Germinal center (tissue), 1 donor: ENCODE data around the gene STUM.
A peak's percentile ranks its signal among the peaks of the same experiment; 100 is the strongest.

Source experiments
- DNase-seq: peaks from one replicate; pipeline ENCODE4 v3.0.0; 2012; ENCODE audit warnings: mixed read lengths, low spot score

Gene STUM

GRCh38 chr1:226533220-226533619 lies 15.3 kb upstream of the STUM start:
- DNase-seq = no peak

- DNase-seq = no peak
These were observed 14.5 kb upstream of the STUM start for GRCh38 chr1:226534098-226534497.

GRCh38 chr1:226534645-226535044 lies 13.9 kb upstream of the STUM start:
- no peak for DNase-seq

- DNase-seq = no peak
These were observed 12.9 kb upstream of the STUM start for GRCh38 chr1:226535666-226536065.

- DNase-seq = no peak
These were observed 7.3 kb upstream of the STUM start for GRCh38 chr1:226541231-226541630.

GRCh38 chr1:226541631-226542622 lies 6.6 kb upstream of the STUM start:
- DNase-seq = no peak

GRCh38 chr1:226542623-226543103 lies 5.9 kb upstream of the STUM start:
- no peak for DNase-seq

- no peak for DNase-seq
These were observed 2.5 kb upstream of the STUM start for GRCh38 chr1:226545836-226546596.

GRCh38 chr1:226546926-226547325 lies 1.6 kb upstream of the STUM start:
- DNase-seq = no peak

GRCh38 chr1:226547754-226548191 lies 791 bp upstream of the STUM start:
- peak; percentile 82 for DNase-seq

GRCh38 chr1:226549094-226549936 lies 751 bp downstream of the STUM start:
- DNase-seq = peak; percentile 46

- DNase-seq = peak; percentile 47
These were observed 1.5 kb downstream of the STUM start for GRCh38 chr1:226549937-226550671.

- DNase-seq = no peak
These were observed 2.1 kb downstream of the STUM start for GRCh38 chr1:226550672-226551041.

GRCh38 chr1:226551299-226551698 lies 2.7 kb downstream of the STUM start:
- no peak for DNase-seq

GRCh38 chr1:226552061-226552460 lies 3.5 kb downstream of the STUM start:
- DNase-seq = no peak

- no peak for DNase-seq
These were observed 4.8 kb downstream of the STUM start for GRCh38 chr1:226553266-226553923.

GRCh38 chr1:226553924-226554282 lies 5.3 kb downstream of the STUM start:
- DNase-seq = no peak

- DNase-seq = no peak
These were observed 6.5 kb downstream of the STUM start for GRCh38 chr1:226555092-226555491.

GRCh38 chr1:226557424-226557823 lies 8.9 kb downstream of the STUM start:
- DNase-seq = no peak

- no peak for DNase-seq
These were observed 9.6 kb downstream of the STUM start for GRCh38 chr1:226558036-226558650.
